Endothelial cell of umbilical vein (primary cell): ENCODE data around the gene ERBB2.

Experiments used
- EZH2 ChIP-seq: IDR thresholded peaks from 2 replicates; pipeline ENCODE4 v1.6.1; 2012; ENCODE audit warnings: borderline replicate concordance, low read depth, mild to moderate bottlenecking, moderate library complexity, low read length, inconsistent platforms; ENCODE audit not compliant: severe bottlenecking
- POLR2A ChIP-seq: IDR thresholded peaks from 2 replicates; pipeline ENCODE4 v1.6.1; 2012; ENCODE audit warnings: low read depth, mild to moderate bottlenecking, control low read depth, low read length
- TF ChIP-seq, protein P1 (sequence below), 2 donors: IDR thresholded peaks; 1 replicate in 1 of 2; 2 replicates in 1 of 2; pipeline ENCODE4 v1.5.1; 2011; ENCODE audit warnings: low read length in 2 of 2, mild to moderate bottlenecking in 2 of 2, moderate library complexity in 2 of 2, control low read depth in 1 of 2, inconsistent platforms in 1 of 2, low read depth in 1 of 2; ENCODE audit not compliant: insufficient read depth in 1 of 2; ENCODE audit errors: extremely low read depth in 1 of 2

DNA sequence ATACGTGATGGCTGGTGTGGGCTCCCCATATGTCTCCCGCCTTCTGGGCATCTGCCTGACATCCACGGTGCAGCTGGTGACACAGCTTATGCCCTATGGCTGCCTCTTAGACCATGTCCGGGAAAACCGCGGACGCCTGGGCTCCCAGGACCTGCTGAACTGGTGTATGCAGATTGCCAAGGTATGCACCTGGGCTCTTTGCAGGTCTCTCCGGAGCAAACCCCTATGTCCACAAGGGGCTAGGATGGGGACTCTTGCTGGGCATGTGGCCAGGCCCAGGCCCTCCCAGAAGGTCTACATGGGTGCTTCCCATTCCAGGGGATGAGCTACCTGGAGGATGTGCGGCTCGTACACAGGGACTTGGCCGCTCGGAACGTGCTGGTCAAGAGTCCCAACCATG, 24.9 kb downstream of the ERBB2 start:
- TF ChIP-seq, protein P1, sequence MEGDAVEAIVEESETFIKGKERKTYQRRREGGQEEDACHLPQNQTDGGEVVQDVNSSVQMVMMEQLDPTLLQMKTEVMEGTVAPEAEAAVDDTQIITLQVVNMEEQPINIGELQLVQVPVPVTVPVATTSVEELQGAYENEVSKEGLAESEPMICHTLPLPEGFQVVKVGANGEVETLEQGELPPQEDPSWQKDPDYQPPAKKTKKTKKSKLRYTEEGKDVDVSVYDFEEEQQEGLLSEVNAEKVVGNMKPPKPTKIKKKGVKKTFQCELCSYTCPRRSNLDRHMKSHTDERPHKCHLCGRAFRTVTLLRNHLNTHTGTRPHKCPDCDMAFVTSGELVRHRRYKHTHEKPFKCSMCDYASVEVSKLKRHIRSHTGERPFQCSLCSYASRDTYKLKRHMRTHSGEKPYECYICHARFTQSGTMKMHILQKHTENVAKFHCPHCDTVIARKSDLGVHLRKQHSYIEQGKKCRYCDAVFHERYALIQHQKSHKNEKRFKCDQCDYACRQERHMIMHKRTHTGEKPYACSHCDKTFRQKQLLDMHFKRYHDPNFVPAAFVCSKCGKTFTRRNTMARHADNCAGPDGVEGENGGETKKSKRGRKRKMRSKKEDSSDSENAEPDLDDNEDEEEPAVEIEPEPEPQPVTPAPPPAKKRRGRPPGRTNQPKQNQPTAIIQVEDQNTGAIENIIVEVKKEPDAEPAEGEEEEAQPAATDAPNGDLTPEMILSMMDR (IDR thresholded peaks at IDR 0.05; ENCODE audit: extremely low read depth in 1 of 2, insufficient read depth in 1 of 2, low read depth in 1 of 2, low read length in 2 of 2), result no peak
- TF ChIP-seq EZH2 (no peak), POLR2A (no peak)
